Ammon's horn (tissue), 1 donor: Measurements from ENCODE around the gene OR11H7.
"Not testable (repeated sequence)": the region's sequence is repeated elsewhere in the genome, so short reads cannot be mapped to it uniquely, and the experiment has no call there.

Experiments used
- DNase-seq: peaks from one replicate; pipeline ENCODE4 v3.0.0-alpha.2; 2016; ENCODE audit warnings: low spot score

Gene OR11H7

GRCh38 chr14:20228681-20229080 lies at the start of gene OR11H7:
Gene OR11H7, plus strand, starts transcription at chr14:20228981.
- no peak for DNase-seq

GRCh38 chr14:20179218-20179617 lies 49.6 kb upstream of the OR11H7 start:
- DNase-seq: peak; percentile 34

- DNase-seq: no peak
Measured at GRCh38 chr14:20179880-20180279, 48.9 kb upstream of the OR11H7 start.

- DNase-seq: no peak
Measured at GRCh38 chr14:20180486-20180885, 48.3 kb upstream of the OR11H7 start.

GRCh38 chr14:20184181-20184580 lies 44.6 kb upstream of the OR11H7 start:
- DNase-seq: no peak

- DNase-seq: no peak
Measured at GRCh38 chr14:20190596-20190995, 38.2 kb upstream of the OR11H7 start, which contains the start of gene OR11G2. Gene OR11G2, plus strand, starts transcription at chr14:20190896. Its CDS starts 6,542 bp downstream, at chr14:20197438.

- no peak for DNase-seq
Measured at GRCh38 chr14:20191396-20191795, 37.4 kb upstream of the OR11H7 start.

GRCh38 chr14:20194101-20194500 lies 34.7 kb upstream of the OR11H7 start:
- DNase-seq: peak; percentile 19

GRCh38 chr14:20195170-20195569 lies 33.6 kb upstream of the OR11H7 start:
- DNase-seq: not testable (repeated sequence)

- no peak for DNase-seq
Measured at GRCh38 chr14:20195911-20196310, 32.9 kb upstream of the OR11H7 start.

GRCh38 chr14:20197459-20197858 lies 31.3 kb upstream of the OR11H7 start:
- DNase-seq: no peak

- no peak for DNase-seq
Measured at GRCh38 chr14:20198991-20199390, 29.8 kb upstream of the OR11H7 start.

- DNase-seq: no peak
Measured at GRCh38 chr14:20204721-20205120, 24.1 kb upstream of the OR11H7 start.

- no peak for DNase-seq
Measured at GRCh38 chr14:20209595-20209994, 19.2 kb upstream of the OR11H7 start.

- DNase-seq: not testable (repeated sequence)
Measured at GRCh38 chr14:20212406-20212805, 16.4 kb upstream of the OR11H7 start.

- no peak for DNase-seq
Measured at GRCh38 chr14:20215196-20215595, 13.6 kb upstream of the OR11H7 start.

GRCh38 chr14:20219033-20219432 lies 9.7 kb upstream of the OR11H7 start:
- DNase-seq: no peak

GRCh38 chr14:20223410-20223809 lies 5.4 kb upstream of the OR11H7 start, which contains the start of gene OR11H6:
Gene OR11H6, plus strand, starts transcription at chr14:20223710. Its CDS starts 0 bp downstream, at chr14:20223710.
- DNase-seq: no peak

GRCh38 chr14:20235415-20235814 lies 6.6 kb downstream of the OR11H7 start:
- DNase-seq: not testable (repeated sequence)

GRCh38 chr14:20247646-20248246 lies 19.0 kb downstream of the OR11H7 start:
- no peak for DNase-seq

GRCh38 chr14:20262642-20263128 lies 33.9 kb downstream of the OR11H7 start:
- DNase-seq: no peak

GRCh38 chr14:20264361-20264760 lies 35.6 kb downstream of the OR11H7 start:
- DNase-seq: not testable (repeated sequence)

GRCh38 chr14:20274062-20274461 lies 45.3 kb downstream of the OR11H7 start:
- no peak for DNase-seq

- no peak for DNase-seq
Measured at GRCh38 chr14:20277409-20277808, 48.6 kb downstream of the OR11H7 start.
